ENCODE results near the gene OR4D1.
"Not testable (repeated sequence)": the region's sequence is repeated elsewhere in the genome, so short reads cannot be mapped to it uniquely, and the experiment has no call there.

OR4D1 gene

DNA sequence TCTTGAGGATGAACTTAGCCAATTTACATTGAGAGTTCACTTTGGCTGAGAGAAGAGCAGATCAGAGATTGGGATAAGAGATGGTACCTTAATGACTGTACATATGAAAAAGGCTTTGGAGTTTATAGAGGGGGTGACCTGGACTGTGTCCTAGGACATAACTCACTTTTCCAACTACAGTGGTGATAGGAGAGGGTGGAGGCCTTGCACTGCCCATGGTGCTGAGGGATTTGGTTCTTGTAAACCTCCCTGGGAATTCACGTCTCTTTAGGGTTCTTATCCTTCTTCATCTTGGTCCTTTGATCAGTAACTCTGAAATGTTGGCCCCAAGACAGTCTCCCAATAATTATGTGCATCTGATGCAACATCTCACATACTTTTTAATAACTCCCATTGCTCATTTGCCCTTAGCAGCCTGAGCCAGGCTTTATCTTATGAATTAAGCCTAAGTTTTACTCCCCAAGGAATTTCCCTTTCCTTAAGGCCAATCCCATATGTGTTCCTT lies at the start of gene OR4D1:
Gene OR4D1 (plus strand): TSS at position 455 of the 505 bp plus-strand sequence. CDS start 6,770 bp downstream, outside the sequence.
- DNase-seq (ENCODE audit: extremely low spot score, insufficient read length, low read depth), result no peak
- no peak for FAIRE-seq

DNA sequence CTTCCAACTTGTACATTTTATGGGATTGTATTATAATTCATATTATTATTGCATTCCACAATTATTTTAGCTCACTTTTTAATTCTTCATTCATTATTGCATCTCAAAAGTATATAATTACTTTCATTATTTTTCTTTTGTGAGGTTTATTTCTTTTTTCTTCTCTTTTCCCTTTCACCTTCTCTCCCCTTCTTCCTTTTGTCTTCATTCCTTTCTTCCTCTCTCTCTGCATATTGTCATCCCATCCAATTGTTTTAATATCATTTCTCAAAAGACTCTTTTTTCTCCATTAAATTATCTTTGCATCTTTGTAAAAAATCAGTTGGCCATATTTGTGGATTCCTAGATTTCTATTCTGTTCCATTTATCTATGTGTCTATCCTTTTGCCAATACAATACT lies 47.7 kb upstream of the OR4D1 start:
- no peak for FAIRE-seq
- DNase-seq (ENCODE audit: extremely low spot score, insufficient read length, low read depth), result no peak

- not testable (repeated sequence) for DNase-seq (ENCODE audit: extremely low spot score, insufficient read length, low read depth); FAIRE-seq
Observed at GRCh38 chr17:58101898-58102297, 46.3 kb upstream of the OR4D1 start.

- FAIRE-seq (no peak), DNase-seq (ENCODE audit: extremely low spot score, insufficient read length, low read depth) (no peak)
Observed at GRCh38 chr17:58105093-58105492, 43.1 kb upstream of the OR4D1 start.

DNA sequence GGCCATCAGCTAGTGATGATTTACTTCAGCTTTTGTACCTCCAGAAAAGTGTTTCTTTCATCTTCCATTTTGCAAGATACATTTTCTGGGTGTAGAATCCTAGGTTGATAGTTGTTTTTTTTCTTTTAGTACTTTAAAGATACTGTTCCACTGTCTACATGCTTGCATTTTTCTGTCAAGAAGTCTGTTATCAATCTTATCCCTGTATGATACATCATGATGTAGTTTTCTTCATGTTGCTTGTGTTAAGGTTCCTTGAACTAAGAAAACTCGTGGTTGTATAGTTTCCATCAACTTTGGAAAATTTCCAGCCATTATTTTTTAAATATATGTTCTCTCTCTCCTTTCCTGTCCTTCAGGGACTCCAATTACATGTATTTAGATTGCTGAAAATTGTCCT lies 40.9 kb upstream of the OR4D1 start:
- DNase-seq (ENCODE audit: extremely low spot score, insufficient read length, low read depth), result no peak
- FAIRE-seq, result no peak

DNA sequence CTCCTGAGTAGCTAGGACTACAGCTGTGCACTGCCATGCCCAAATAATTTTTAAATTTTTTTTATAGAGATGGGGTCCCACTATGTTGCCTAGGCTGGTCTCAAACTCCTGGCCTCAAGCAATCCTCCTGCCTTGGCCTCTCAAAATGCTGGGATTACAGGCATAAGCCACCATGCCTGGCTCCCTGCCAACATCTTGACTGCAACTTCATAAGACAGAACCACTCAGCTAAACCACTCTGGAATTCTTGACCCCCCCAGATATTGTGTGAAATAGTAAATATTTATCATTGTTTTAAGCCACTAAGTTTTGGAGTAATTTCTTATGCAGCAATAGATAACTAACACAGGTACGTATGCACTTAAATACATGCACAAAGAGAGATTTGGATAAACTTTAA lies 39.0 kb upstream of the OR4D1 start:
- FAIRE-seq (no peak), DNase-seq (ENCODE audit: extremely low spot score, insufficient read length, low read depth) (no peak)

GRCh38 chr17:58110012-58110411 lies 38.2 kb upstream of the OR4D1 start:
- no peak for FAIRE-seq

GRCh38 chr17:58111676-58112075 lies 36.5 kb upstream of the OR4D1 start:
- FAIRE-seq (no peak), DNase-seq (ENCODE audit: extremely low spot score, insufficient read length, low read depth) (no peak)

More at GRCh38 chr17:58110012-58110411, 38.2 kb upstream of the OR4D1 start:
- no peak for DNase-seq (ENCODE audit: extremely low spot score, insufficient read length, low read depth)

GRCh38 chr17:58112970-58113631 lies 35.1 kb upstream of the OR4D1 start:
- peak; percentile 88 for FAIRE-seq
- peak; percentile 39 for DNase-seq (ENCODE audit: extremely low spot score, insufficient read length, low read depth)

DNA sequence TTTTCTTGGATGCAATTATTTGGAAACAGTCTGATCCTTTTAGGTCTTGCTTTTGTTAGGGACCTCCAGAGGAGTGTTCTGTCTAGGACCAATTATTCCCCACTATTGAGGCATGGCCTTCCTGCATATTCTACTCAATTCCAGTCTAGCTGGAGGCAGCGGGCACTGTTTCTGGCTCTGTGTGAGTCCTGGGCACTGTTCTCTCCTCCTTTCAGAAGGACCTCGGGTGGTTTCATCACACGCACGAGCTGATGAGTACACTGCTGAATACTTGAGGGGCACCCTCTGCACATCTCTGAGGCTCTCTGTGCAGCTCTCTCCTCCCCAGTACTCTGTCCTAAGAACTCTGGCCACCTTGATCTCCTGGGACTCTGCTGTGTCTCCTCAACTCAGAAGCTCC lies 34.2 kb upstream of the OR4D1 start:
- FAIRE-seq, result no peak
- no peak for DNase-seq (ENCODE audit: extremely low spot score, insufficient read length, low read depth)

DNA sequence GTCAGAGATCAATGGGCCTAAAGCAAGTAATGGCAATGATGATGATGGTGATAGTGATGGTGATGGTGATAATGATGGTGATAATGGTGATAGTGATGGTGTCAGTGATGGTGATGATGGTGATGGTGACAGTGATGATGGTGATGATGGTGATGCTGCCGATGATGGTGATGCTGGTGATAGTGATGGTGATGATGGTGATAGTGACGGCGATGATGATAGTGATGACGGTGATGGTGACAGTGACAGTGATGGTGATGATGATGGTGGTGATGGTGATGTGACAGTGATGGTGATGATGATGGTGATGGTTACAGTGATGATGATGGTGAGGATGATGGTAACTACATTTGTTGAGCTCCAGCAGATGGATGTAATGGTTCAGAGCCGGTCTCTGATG lies 30.8 kb upstream of the OR4D1 start:
- FAIRE-seq, result no peak
- no peak for DNase-seq (ENCODE audit: extremely low spot score, insufficient read length, low read depth)

GRCh38 chr17:58119491-58119890 lies 28.7 kb upstream of the OR4D1 start:
- no peak for FAIRE-seq
- no peak for DNase-seq (ENCODE audit: extremely low spot score, insufficient read length, low read depth)

DNA sequence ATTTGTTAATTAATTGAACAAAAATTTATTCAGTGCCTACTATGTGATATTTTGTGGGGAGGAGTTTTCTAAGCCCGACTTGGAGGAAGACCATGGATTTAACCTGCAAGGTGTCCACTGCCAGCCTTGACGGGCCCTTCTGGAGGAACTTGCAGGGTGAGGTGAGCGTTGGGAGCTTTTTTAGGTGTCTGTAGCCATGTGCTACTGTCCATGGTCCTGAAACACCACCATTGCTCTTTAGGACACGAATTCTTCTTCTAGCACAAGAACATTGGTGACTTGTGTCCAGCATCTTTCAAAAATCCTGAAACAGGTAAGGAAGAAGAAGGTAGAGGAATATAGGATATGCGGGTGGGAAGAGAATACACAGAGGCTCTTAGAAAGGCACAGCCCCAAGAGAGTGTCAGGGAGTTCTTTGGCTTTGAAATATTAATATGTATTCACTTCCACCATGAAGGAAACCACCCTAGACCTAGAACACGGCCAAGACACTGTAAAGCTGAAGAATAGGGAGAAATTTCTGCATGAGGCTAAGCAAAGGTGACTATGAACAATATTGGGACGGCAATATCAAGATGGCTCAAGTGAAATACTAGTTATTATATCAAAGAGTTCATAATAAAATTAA lies 27.9 kb upstream of the OR4D1 start:
- FAIRE-seq (peak; percentile 12), DNase-seq (ENCODE audit: extremely low spot score, insufficient read length, low read depth) (peak; percentile 11)

- no peak for FAIRE-seq
- no peak for DNase-seq (ENCODE audit: extremely low spot score, insufficient read length, low read depth)
Observed at GRCh38 chr17:58121925-58122324, 26.3 kb upstream of the OR4D1 start.

- DNase-seq (ENCODE audit: extremely low spot score, insufficient read length, low read depth), result no peak
- no peak for FAIRE-seq
Observed at GRCh38 chr17:58127846-58128245, 20.3 kb upstream of the OR4D1 start.

- not testable (repeated sequence) for FAIRE-seq
Observed at GRCh38 chr17:58132697-58133096, 15.5 kb upstream of the OR4D1 start.

GRCh38 chr17:58136669-58137279 lies 11.4 kb upstream of the OR4D1 start:
- DNase-seq (ENCODE audit: extremely low spot score, insufficient read length, low read depth), result no peak
- peak; percentile 26 for FAIRE-seq

More at GRCh38 chr17:58132697-58133096, 15.5 kb upstream of the OR4D1 start:
- DNase-seq (ENCODE audit: extremely low spot score, insufficient read length, low read depth), result not testable (repeated sequence)

DNA sequence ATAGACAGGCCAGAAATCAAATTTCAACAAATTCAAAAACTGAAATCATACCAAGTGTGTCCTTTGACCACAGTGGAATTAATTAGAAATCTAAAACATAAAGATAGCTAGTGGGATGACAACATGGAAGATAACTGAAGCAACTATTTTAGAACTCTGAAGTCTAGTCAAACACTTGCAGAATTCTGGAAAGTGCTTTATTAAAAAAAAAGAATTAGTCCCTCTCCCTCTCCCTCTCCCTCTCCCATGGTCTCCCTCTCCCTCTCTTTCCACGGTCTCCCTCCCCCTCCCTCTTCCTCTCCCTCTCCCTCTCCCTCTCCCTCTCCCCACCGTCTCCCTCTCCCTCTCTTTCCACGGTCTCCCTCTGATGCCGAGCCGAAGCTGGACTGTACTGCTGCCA lies 6.7 kb upstream of the OR4D1 start:
- DNase-seq (ENCODE audit: extremely low spot score, insufficient read length, low read depth) (no peak), FAIRE-seq (no peak)

GRCh38 chr17:58143335-58143734 lies 4.8 kb upstream of the OR4D1 start:
- FAIRE-seq; DNase-seq (ENCODE audit: extremely low spot score, insufficient read length, low read depth): not testable (repeated sequence)

- FAIRE-seq (no peak), DNase-seq (ENCODE audit: extremely low spot score, insufficient read length, low read depth) (no peak)
Observed at GRCh38 chr17:58144801-58145200, 3.4 kb upstream of the OR4D1 start.

- DNase-seq (ENCODE audit: extremely low spot score, insufficient read length, low read depth), result no peak
- FAIRE-seq, result no peak
Observed at GRCh38 chr17:58148609-58149008, 425 bp downstream of the OR4D1 start.
